HG03108 (cell line): ENCODE measurements around the gene DEXI.
"Not testable (repeated sequence)": the region's sequence is repeated elsewhere in the genome, so short reads cannot be mapped to it uniquely, and the experiment has no call there.

ENCODE experiments used
- ATAC-seq: cut with Tn5 transposase; IDR thresholded peaks from one replicate; pipeline ENCODE4 v1.9.1; 2021; ENCODE audit warnings: moderate library complexity; ENCODE audit not compliant: unreplicated experiment

Gene DEXI

GRCh38 chr16:10943064-10943353, 741 bp upstream of the DEXI start:
- ATAC-seq, result no peak

- not testable (repeated sequence) for ATAC-seq
Observed at GRCh38 chr16:10941935-10942351, 325 bp downstream of the DEXI start.

- no peak for ATAC-seq
Observed at GRCh38 chr16:10941127-10941933, 938 bp downstream of the DEXI start.

- no peak for ATAC-seq
Observed at GRCh38 chr16:10940501-10941079, 1.7 kb downstream of the DEXI start.

GRCh38 chr16:10939649-10940234, 2.5 kb downstream of the DEXI start:
- no peak for ATAC-seq

GRCh38 chr16:10938796-10939648, 3.2 kb downstream of the DEXI start:
- no peak for ATAC-seq

GRCh38 chr16:10938321-10938720, 3.9 kb downstream of the DEXI start:
- ATAC-seq, result no peak

GRCh38 chr16:10937068-10937859, 5.0 kb downstream of the DEXI start:
- ATAC-seq, result no peak

GRCh38 chr16:10936272-10936984, 5.8 kb downstream of the DEXI start:
- no peak for ATAC-seq

GRCh38 chr16:10935226-10935915, 6.9 kb downstream of the DEXI start:
- ATAC-seq, result no peak

GRCh38 chr16:10934325-10935107, 7.8 kb downstream of the DEXI start:
- ATAC-seq, result no peak

- no peak for ATAC-seq
Observed at GRCh38 chr16:10933865-10934264, 8.4 kb downstream of the DEXI start.

- no peak for ATAC-seq
Observed at GRCh38 chr16:10932959-10933710, 9.1 kb downstream of the DEXI start.

GRCh38 chr16:10931977-10932632, 10.2 kb downstream of the DEXI start:
- ATAC-seq, result no peak

GRCh38 chr16:10931134-10931533, 11.1 kb downstream of the DEXI start:
- no peak for ATAC-seq

GRCh38 chr16:10930755-10931093, 11.5 kb downstream of the DEXI start:
- ATAC-seq, result no peak
